Left ventricle myocardium superior (tissue), 1 donor: ENCODE measurements around the gene SYN1. TPM values are rescaled to one million over a fixed set of nuclear protein-coding genes. Genes with fewer than 3 reads are reported as not detected.

Source experiments
- ATAC-seq: fragments of 200-7000 bp; cut with Tn5 transposase; one replicate; pipeline ENCODE4 v1.9.1; 2020; ENCODE audit warnings: mild to moderate bottlenecking, moderate library complexity
- DNase-seq: peaks from one replicate; pipeline ENCODE4 v3.0.0-alpha.2; 2020
- intact Hi-C: fragments of 100-400 bp; cut with micrococcal nuclease; formaldehyde crosslinking; loops from one replicate; pipeline ENCODE4 v1.11.0; 2022
- total RNA-seq: library from RNA; stranded (reverse); fragmentation: NEBNext Ultra II Directional; extraction: Animal tissue kit (Norgen Biotek cat#: 25700); gene quantifications from one replicate; pipeline ENCODE4 v1.2.1, GENCODE V29; 2021
- donor health status: DM: no; HTN: yes; CAD: no; lungs with severe emphysema.

SYN1 gene
- total RNA-seq, 1 donor from 2014 or later = 9.4 TPM

- intact Hi-C loops = no loop called here
- ATAC-seq = peak; percentile 96
- peak; percentile 58 for DNase-seq
Measured at GRCh38 chrX:47637546-47638195, 18.0 kb upstream of the SYN1 start.

- ATAC-seq = no peak
- intact Hi-C loops = no loop called here
- no peak for DNase-seq
Measured at GRCh38 chrX:47634871-47635575, 15.4 kb upstream of the SYN1 start.

- DNase-seq = no peak
- intact Hi-C loops = no loop called here
- ATAC-seq = no peak
Measured at GRCh38 chrX:47633689-47634590, 14.3 kb upstream of the SYN1 start.

GRCh38 chrX:47632666-47633065 is 13.0 kb upstream of the SYN1 start:
- intact Hi-C loops = no loop called here
- DNase-seq (no peak), ATAC-seq (no peak)

GRCh38 chrX:47631676-47632075 is 12.0 kb upstream of the SYN1 start:
- DNase-seq = no peak
- ATAC-seq = no peak
- intact Hi-C loops = no loop called here

GRCh38 chrX:47629419-47630200 is 10.0 kb upstream of the SYN1 start, which contains the start of gene CFP:
Gene CFP (minus strand): TSS chrX:47629930. CDS start chrX:47629844, 86 bp downstream.
- DNase-seq (no peak), ATAC-seq (peak; percentile 45)
- intact Hi-C loops = no loop called here

- ATAC-seq = no peak
- intact Hi-C loops = no loop called here
- DNase-seq = no peak
Measured at GRCh38 chrX:47628982-47629381, 9.3 kb upstream of the SYN1 start.

- DNase-seq (no peak), ATAC-seq (no peak)
- intact Hi-C loops = no loop called here
Measured at GRCh38 chrX:47625365-47625764, 5.7 kb upstream of the SYN1 start.

GRCh38 chrX:47623540-47624027 is 3.9 kb upstream of the SYN1 start:
- peak; percentile 74 for ATAC-seq
- intact Hi-C loops = no loop called here
- DNase-seq = peak; percentile 63

- ATAC-seq (no peak), DNase-seq (no peak)
- intact Hi-C loops = no loop called here
Measured at GRCh38 chrX:47621851-47622250, 2.2 kb upstream of the SYN1 start.

GRCh38 chrX:47620303-47620685 is 637 bp upstream of the SYN1 start:
- intact Hi-C loops = no loop called here
- DNase-seq (no peak), ATAC-seq (no peak)

GRCh38 chrX:47618923-47619485 is 653 bp downstream of the SYN1 start:
- intact Hi-C loops = no loop called here
- ATAC-seq = no peak
- no peak for DNase-seq

- ATAC-seq = no peak
Measured at GRCh38 chrX:47614618-47615017, 5.0 kb downstream of the SYN1 start.

GRCh38 chrX:47613082-47613481 is 6.6 kb downstream of the SYN1 start:
- intact Hi-C loops = no loop called here
- no peak for ATAC-seq

More at GRCh38 chrX:47614618-47615017, 5.0 kb downstream of the SYN1 start:
- DNase-seq = no peak
- intact Hi-C loops = no loop called here

GRCh38 chrX:47612418-47612817 is 7.2 kb downstream of the SYN1 start:
- ATAC-seq (no peak), DNase-seq (no peak)
- intact Hi-C loops = no loop called here

More at GRCh38 chrX:47613082-47613481, 6.6 kb downstream of the SYN1 start:
- no peak for DNase-seq

GRCh38 chrX:47611926-47612325 is 7.7 kb downstream of the SYN1 start:
- intact Hi-C loops = no loop called here

GRCh38 chrX:47611489-47611888 is 8.2 kb downstream of the SYN1 start:
- intact Hi-C loops = no loop called here
- no peak for DNase-seq
- no peak for ATAC-seq

More at GRCh38 chrX:47611926-47612325, 7.7 kb downstream of the SYN1 start:
- DNase-seq = no peak
- no peak for ATAC-seq

GRCh38 chrX:47610511-47610910 is 9.1 kb downstream of the SYN1 start:
- DNase-seq (no peak), ATAC-seq (no peak)
- intact Hi-C loops = no loop called here
